Brain microvascular endothelial cell (primary cell): ENCODE measurements around the gene SYCE3.

ENCODE experiments used
- DNase-seq: peaks from one replicate; pipeline ENCODE4 v3.0.0-alpha.2; 2020
- H3K27ac ChIP-seq: fragments of 250-450 bp; sonication (Bioruptor Pico); 2 replicates; pipeline ENCODE4 v1.5.1; 2020; ENCODE audit warnings: mild to moderate bottlenecking, moderate library complexity
- H3K27me3 ChIP-seq: fragments of 250-450 bp; sonication (Bioruptor Pico); replicated peaks from 2 replicates; pipeline ENCODE4 v1.5.1; 2020; ENCODE audit warnings: mild to moderate bottlenecking
- H3K36me3 ChIP-seq: fragments of 250-450 bp; sonication (Bioruptor Pico); replicated peaks from 2 replicates; pipeline ENCODE4 v1.5.1; 2020; ENCODE audit warnings: mild to moderate bottlenecking
- H3K4me3 ChIP-seq: 2 replicates; pipeline ENCODE4 v1.5.1; 2011; ENCODE audit warnings: low read depth, mild to moderate bottlenecking, control low read depth, low read length, moderate library complexity
- CTCF ChIP-seq: IDR thresholded peaks from 2 replicates; pipeline ENCODE4 v1.5.1; 2011; ENCODE audit warnings: low read depth, mild to moderate bottlenecking, moderate library complexity, low read length, control low read depth, inconsistent platforms; ENCODE audit errors: missing control alignments
- in situ Hi-C: cut with HindIII; loops from 2 replicates; pipeline ENCODE4 v1.10.0; 2017; ENCODE audit warnings: low sequenced_read_pairs, low pct_ligation_motif_present

Gene SYCE3

GRCh38 chr22:50531962-50532674, 30.6 kb downstream of the SYCE3 start:
- TF ChIP-seq CTCF: no peak
- Histone ChIP-seq H3K27ac (peak overlapping the region; percentile 34), H3K4me3 (peak overlapping the region; percentile 48), H3K27me3 (no peaks in the 10 kb centered on the region), H3K36me3 (no peaks in the 10 kb centered on the region)
- in situ Hi-C loops: no loop called here
- DNase-seq: peak; percentile 57

GRCh38 chr22:50531546-50531961, 31.2 kb downstream of the SYCE3 start:
- Histone ChIP-seq H3K36me3 (no peaks in the 10 kb centered on the region), H3K4me3 (peak overlapping the region; percentile 48), H3K27me3 (no peaks in the 10 kb centered on the region), H3K27ac (peak overlapping the region; percentile 34)
- DNase-seq: no peak
- no peak for TF ChIP-seq CTCF
- in situ Hi-C loops: no loop called here

- in situ Hi-C loops: no loop called here
- no peaks in the 10 kb centered on the region for H3K36me3 ChIP-seq
- no peak overlapping the region for H3K27ac ChIP-seq
- H3K27me3 ChIP-seq: no peaks in the 10 kb centered on the region
- peak; percentile 60 for DNase-seq
- TF ChIP-seq CTCF: no peak
- H3K4me3 ChIP-seq: peak overlapping the region; percentile 48
Measured at GRCh38 chr22:50530877-50531545, 31.7 kb downstream of the SYCE3 start.

- no peak for TF ChIP-seq CTCF
- Histone ChIP-seq H3K27me3 (no peaks in the 10 kb centered on the region), H3K36me3 (no peaks in the 10 kb centered on the region), H3K4me3 (peak overlapping the region; percentile 43), H3K27ac (peak overlapping the region; percentile 5)
- no peak for DNase-seq
- in situ Hi-C loops: no loop called here
Measured at GRCh38 chr22:50530580-50530876, 32.2 kb downstream of the SYCE3 start.

- Histone ChIP-seq H3K27me3 (no peaks in the 10 kb centered on the region), H3K27ac (peak within 1 kb of the TSS; percentile 5), H3K4me3 (peak within 1 kb of the TSS; percentile 43), H3K36me3 (no peaks in the 10 kb centered on the region)
- in situ Hi-C loops: no loop called here
- TF ChIP-seq CTCF: no peak
- DNase-seq: peak; percentile 49
Measured at GRCh38 chr22:50529897-50530579, 32.7 kb downstream of the SYCE3 start, which contains the start of gene TYMP. TYMP (minus strand) TSS chr22:50530012; CDS start chr22:50529709, 303 bp downstream.
